Body of pancreas (tissue), 4 donors: ENCODE measurements around the gene PTGER3. TPM values are rescaled to one million over a fixed set of nuclear protein-coding genes. Genes with fewer than 3 reads are reported as not detected.

Experiments
- ATAC-seq: fragments of 150-250 bp; one replicate; pipeline ENCODE4 v1.9.1; 2016
- DNase-seq, 4 donors: peaks; one replicate each; pipeline ENCODE4 v3.0.0-alpha.2; 2019
- H3K27ac ChIP-seq, 4 donors: fragments of 200-600 bp; sonication (generic); 1 replicate in 3 of 4; 2 replicates in 1 of 4; pipeline versions ENCODE4 v1.5.1 to v1.6.1; 2016 to 2019; ENCODE audit warnings: mild to moderate bottlenecking in 1 of 4, mixed read lengths in 1 of 4, moderate library complexity in 1 of 4
- H3K27me3 ChIP-seq, 2 donors: fragments of 200-600 bp; sonication (generic); one replicate each; pipeline ENCODE4 v1.6.0; 2016; ENCODE audit warnings: mild to moderate bottlenecking in 1 of 2
- H3K36me3 ChIP-seq, 2 donors: fragments of 200-600 bp; sonication (generic); replicated peaks in 1 of 2; 2 replicates each; pipeline ENCODE4 v1.5.1; 2016; ENCODE audit warnings: low read depth in 2 of 2; ENCODE audit not compliant: insufficient read depth in 1 of 2
- H3K4me1 ChIP-seq: fragments of 200-600 bp; sonication (generic); one replicate; pipeline ENCODE4 v1.6.0; 2016
- H3K4me3 ChIP-seq, 2 donors: fragments of 200-600 bp; sonication (generic); 1 replicate in 1 of 2; 2 replicates in 1 of 2; pipeline ENCODE4 v1.5.1; 2016 to 2019
- H3K9me3 ChIP-seq, 3 donors: fragments of 200-600 bp; sonication (generic); 1 replicate in 2 of 3; 2 replicates in 1 of 3; pipeline ENCODE4 v1.5.1; 2016
- POLR2A ChIP-seq, 3 donors: fragments of 450-650 bp; IDR thresholded peaks; one replicate each; pipeline ENCODE4 v1.6.1; 2016; ENCODE audit warnings: antibody characterized with exemption in 3 of 3, mild to moderate bottlenecking in 2 of 3
- whole genome bisulfite sequencing, 2 donors: methylation state at CpG; one replicate each; pipeline ENCODE4 v1.1.5; 2017; 5-methylcytosine and 5-hydroxymethylcytosine counted together
- intact Hi-C: fragments of 100-400 bp; cut with DNase I; formaldehyde crosslinking; loops from one replicate; pipeline ENCODE4 v1.15.1; 2023
- microRNA counts, 2 donors: library from miRNA; unstranded; fragments of <30 nt; microRNA quantifications; one replicate each; lab custom pipeline; 2017
- microRNA-seq, 2 donors: library from miRNA; unstranded; fragments of <30 nt; microRNA quantifications; one replicate each; pipeline ENCODE4, GENCODE V29; 2016; ENCODE audit warnings: borderline number of aligned reads in 2 of 2, borderline replicate concordance in 2 of 2
- small RNA-seq: library from RNA; depleted of rRNA; stranded (forward); fragments of <200 nt; gene quantifications from one replicate; pipeline ENCODE3, GENCODE V24; 2016
- total RNA-seq, 2 donors: library from RNA; depleted of rRNA; stranded (reverse); fragments of >200 nt; gene quantifications; one replicate each; pipeline ENCODE4 v1.1.0, GENCODE V29; 2016
- TF ChIP-seq, protein P1 (sequence below), 7 experiments: fragments of 450-650 bp in 4 of 7; fragments of 200-600 bp in 3 of 7; sonication (generic) in 3 of 7; IDR thresholded peaks; one replicate each; pipeline ENCODE4 v1.5.1; 2016 to 2019; ENCODE audit warnings: antibody characterized with exemption in 7 of 7

PTGER3 gene
- total RNA-seq, 2 donors from 2014 or later = 15.0 to 65.3 TPM

DNA sequence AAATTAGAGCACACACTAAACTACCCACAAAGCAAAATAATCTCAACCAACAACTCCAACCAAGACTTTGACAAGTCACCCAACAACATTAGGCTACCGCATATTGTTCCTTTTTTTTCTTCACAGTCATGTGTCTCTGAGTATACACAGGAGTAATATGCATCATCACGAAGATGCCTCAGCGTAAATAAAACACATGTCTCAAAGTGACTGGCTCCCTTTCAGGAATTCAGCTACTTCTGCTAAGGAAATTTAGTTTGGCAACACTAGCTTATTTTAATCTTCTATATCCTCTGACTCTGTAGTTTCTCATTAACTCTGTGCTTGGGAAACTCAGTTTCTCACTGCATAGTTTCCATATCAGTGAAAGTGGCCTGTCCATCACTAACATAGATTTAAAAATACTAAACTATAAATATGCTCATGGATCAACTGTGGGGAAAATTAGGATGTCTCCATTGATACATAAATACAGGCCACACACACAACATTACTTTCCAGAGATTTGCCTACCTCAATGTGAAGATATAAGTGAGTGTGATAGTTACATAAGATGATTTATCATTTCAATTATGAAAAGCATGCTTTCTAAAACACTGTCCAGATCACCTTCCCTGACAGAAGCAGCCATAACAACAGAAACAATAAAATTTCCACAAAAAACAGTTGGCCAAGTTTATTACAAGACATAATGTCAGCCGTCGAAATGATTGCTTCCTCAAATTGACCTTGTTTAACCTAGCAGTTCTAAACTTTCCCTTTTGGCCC lies 113.2 kb downstream of the PTGER3 start:
- Histone ChIP-seq H3K27me3 (no peaks in the 10 kb centered on the region), H3K27ac (no peak overlapping the region), H3K4me1 (peaks cover 4% of the 10 kb centered on the region), H3K9me3 (no peaks in the 10 kb centered on the region), H3K4me3 (no peak overlapping the region), H3K36me3 (no peaks in the 10 kb centered on the region)
- ATAC-seq = no peak
- no peak for DNase-seq
- intact Hi-C loops = no loop called here
- 55 to 64% methylated on average over 5 of the region's 5 CpGs for WGBS, 2 donors
- TF ChIP-seq, protein P1, sequence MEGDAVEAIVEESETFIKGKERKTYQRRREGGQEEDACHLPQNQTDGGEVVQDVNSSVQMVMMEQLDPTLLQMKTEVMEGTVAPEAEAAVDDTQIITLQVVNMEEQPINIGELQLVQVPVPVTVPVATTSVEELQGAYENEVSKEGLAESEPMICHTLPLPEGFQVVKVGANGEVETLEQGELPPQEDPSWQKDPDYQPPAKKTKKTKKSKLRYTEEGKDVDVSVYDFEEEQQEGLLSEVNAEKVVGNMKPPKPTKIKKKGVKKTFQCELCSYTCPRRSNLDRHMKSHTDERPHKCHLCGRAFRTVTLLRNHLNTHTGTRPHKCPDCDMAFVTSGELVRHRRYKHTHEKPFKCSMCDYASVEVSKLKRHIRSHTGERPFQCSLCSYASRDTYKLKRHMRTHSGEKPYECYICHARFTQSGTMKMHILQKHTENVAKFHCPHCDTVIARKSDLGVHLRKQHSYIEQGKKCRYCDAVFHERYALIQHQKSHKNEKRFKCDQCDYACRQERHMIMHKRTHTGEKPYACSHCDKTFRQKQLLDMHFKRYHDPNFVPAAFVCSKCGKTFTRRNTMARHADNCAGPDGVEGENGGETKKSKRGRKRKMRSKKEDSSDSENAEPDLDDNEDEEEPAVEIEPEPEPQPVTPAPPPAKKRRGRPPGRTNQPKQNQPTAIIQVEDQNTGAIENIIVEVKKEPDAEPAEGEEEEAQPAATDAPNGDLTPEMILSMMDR (IDR thresholded peaks at IDR 0.05) = no peak
- no peak for TF ChIP-seq POLR2A (IDR thresholded peaks at IDR 0.05)

DNA sequence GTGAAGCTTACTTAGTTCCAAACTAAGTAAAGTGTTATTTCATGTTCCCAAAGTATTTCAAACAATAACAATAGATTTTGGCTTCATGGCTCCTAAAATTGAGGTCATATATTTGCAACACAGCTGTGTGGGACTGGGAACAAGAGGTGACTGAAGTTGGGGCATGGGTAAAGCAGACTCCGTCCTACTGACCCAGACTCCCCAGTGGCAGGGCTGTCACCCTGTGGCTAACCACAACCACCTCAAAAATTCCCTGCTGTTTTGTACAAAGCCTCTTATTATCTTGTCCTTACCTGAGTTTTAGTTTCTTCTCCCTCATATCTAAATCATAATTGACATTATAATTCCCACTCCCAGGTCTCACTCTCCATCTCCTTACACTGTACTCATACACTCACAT lies 117.6 kb downstream of the PTGER3 start:
- H3K9me3 ChIP-seq = no peaks in the 10 kb centered on the region
- 63 to 65% methylated on average over 1 of the region's 1 CpG for WGBS, 2 donors
- H3K4me1 ChIP-seq = peaks cover 10% of the 10 kb centered on the region
- no peak overlapping the region for H3K27ac ChIP-seq
- DNase-seq (no peak), ATAC-seq (no peak)
- H3K27me3 ChIP-seq = no peaks in the 10 kb centered on the region
- intact Hi-C loops = no loop called here
- TF ChIP-seq, protein P1 (IDR thresholded peaks at IDR 0.05) = no peak
- no peaks in the 10 kb centered on the region for H3K36me3 ChIP-seq
- no peak overlapping the region for H3K4me3 ChIP-seq

DNA sequence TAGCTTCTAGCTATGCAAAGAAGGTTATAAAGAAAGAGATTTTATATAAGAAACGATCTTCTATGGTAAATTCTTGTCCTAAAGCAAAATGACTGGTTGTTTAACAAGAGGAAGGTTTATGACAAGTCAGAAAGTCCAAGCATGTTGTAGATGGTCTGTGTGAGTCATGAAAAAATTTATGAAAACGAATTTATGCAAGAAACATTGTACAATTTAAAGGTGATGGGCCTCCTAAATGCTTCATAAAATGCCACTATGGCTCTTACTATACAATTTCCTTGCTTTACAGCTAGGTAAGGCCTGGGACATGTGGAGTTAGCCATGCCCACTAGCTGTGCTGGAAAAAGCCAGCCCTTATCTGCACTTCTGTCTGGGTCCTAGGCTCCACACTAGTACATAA lies 125.4 kb downstream of the PTGER3 start:
- no peaks in the 10 kb centered on the region for H3K27me3 ChIP-seq
- intact Hi-C loops = no loop called here
- DNase-seq = no peak
- H3K4me1 ChIP-seq = no peaks in the 10 kb centered on the region
- no peak for ATAC-seq
- H3K36me3 ChIP-seq = no peaks in the 10 kb centered on the region
- no peak overlapping the region for H3K4me3 ChIP-seq
- no peak overlapping the region for H3K27ac ChIP-seq
- TF ChIP-seq, protein P1 (IDR thresholded peaks at IDR 0.05) = no peak
- TF ChIP-seq POLR2A (IDR thresholded peaks at IDR 0.05) = no peak
- WGBS, 2 donors = 60 to 61% methylated on average over 2 of the region's 2 CpGs
- H3K9me3 ChIP-seq = no peaks in the 10 kb centered on the region

MicroRNAs within 50 kb of the gene (microRNA counts, 767-probe panel; counts per million panel counts)
- microRNA hsa-miR-186-5p (lab: Ali Mortazavi, UCI) = 0 to 736 counts per million in 2 donors

Small RNA genes within 50 kb of the gene (microRNA-seq; reads per million reads assigned to microRNA genes)
- gene MIR186 = 269 to 390 reads per million in 2 donors

Small RNA genes within 50 kb of the gene (small RNA-seq; reads per million reads assigned to genes)
- gene MIR186 = 386 reads per million, percentile 98 among the genes with 10 or more reads in this experiment

Other genes starting within 250 kb of the PTGER3 start
- gene ZRANB2, start 33.2 kb upstream of the PTGER3 start, total RNA-seq = 10 to 100 TPM; 55.7 to 56.0 TPM